Ectodermal cell (in vitro differentiated cells): ENCODE results near the gene DCAF6.

Source experiments
- H3K27ac ChIP-seq: 2 replicates; pipeline ENCODE4 v1.7.0; 2013; ENCODE audit warnings: mild to moderate bottlenecking, low read depth, low read length; ENCODE audit not compliant: insufficient read depth, poor library complexity, severe bottlenecking
- H3K27me3 ChIP-seq: 2 replicates; pipeline ENCODE4 v1.7.0; 2013; ENCODE audit warnings: mild to moderate bottlenecking, low read length; ENCODE audit not compliant: insufficient read depth, control insufficient read depth, poor library complexity, severe bottlenecking
- H3K36me3 ChIP-seq: one replicate; pipeline ENCODE4 v1.7.0; 2013; ENCODE audit warnings: low read length; ENCODE audit not compliant: control insufficient read depth, insufficient read depth
- H3K4me1 ChIP-seq: one replicate; pipeline ENCODE4 v1.7.0; 2013; ENCODE audit warnings: low read length; ENCODE audit not compliant: control insufficient read depth, insufficient read depth
- H3K4me3 ChIP-seq: 2 replicates; pipeline ENCODE4 v1.7.0; 2013; ENCODE audit warnings: low read depth, low read length, control low read depth; ENCODE audit not compliant: insufficient read depth
- H3K9me3 ChIP-seq: 2 replicates; pipeline ENCODE4 v1.7.0; 2013; ENCODE audit warnings: mild to moderate bottlenecking, low read length, moderate library complexity; ENCODE audit not compliant: control insufficient read depth
- WGBS, 2 experiments: methylation state at CpG; one replicate each; pipeline ENCODE4 v1.1.7; 2013; ENCODE audit warnings: missing lambda C conversion rate in 2 of 2; 5-methylcytosine and 5-hydroxymethylcytosine counted together

Gene DCAF6

DNA sequence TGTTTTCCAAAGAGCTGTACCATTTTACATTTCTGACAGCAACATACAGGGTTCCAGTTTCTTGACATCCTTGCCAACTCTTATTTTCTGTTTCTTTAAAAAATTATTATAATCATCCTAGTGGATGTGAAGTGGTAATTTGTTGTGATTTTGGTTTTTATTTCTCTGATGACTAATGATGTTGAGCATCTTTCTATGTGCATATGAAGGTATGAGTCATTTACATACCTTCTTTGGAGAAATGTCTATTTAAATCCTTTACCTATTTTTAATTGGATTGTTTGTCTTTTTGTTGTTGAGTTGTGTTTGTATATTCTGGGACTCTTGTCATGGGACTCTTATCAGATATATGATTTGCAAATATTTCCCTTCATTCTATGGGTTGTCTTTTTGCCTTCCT lies 21.2 kb downstream of the DCAF6 start:
- no peak overlapping the region for H3K27ac ChIP-seq
- H3K4me1 ChIP-seq, result no peaks in the 10 kb centered on the region
- peaks cover 8% of the 10 kb centered on the region for H3K36me3 ChIP-seq
- no peaks in the 10 kb centered on the region for H3K27me3 ChIP-seq
- H3K4me3 ChIP-seq, result no peak overlapping the region
- H3K9me3 ChIP-seq, result no peaks in the 10 kb centered on the region

DNA sequence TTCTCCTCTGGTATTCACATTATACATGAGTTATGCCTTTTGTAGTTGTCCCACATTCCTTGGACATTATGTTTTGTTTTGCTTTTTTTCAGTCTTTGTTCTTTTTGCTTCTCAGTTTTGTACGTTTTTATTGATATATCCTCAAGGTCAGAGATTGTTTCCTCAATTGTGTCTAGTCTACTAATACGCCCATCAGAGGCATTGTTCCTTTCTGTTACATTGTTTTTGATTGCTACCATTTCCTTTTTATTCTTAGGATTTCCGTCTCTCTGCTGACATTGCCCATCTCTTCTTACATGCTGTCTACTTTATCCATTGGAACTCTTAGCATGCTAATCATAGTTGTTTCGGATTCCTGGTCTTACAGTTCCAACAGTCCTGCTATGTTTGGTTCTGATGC lies 28.2 kb downstream of the DCAF6 start:
- Histone ChIP-seq H3K4me1 (no peaks in the 10 kb centered on the region), H3K9me3 (no peaks in the 10 kb centered on the region), H3K27ac (no peak overlapping the region), H3K36me3 (peaks cover 6% of the 10 kb centered on the region), H3K4me3 (no peak overlapping the region), H3K27me3 (no peaks in the 10 kb centered on the region)
- 91 to 95% methylated on average over 4 of the region's 4 CpGs for WGBS, 2 experiments

DNA sequence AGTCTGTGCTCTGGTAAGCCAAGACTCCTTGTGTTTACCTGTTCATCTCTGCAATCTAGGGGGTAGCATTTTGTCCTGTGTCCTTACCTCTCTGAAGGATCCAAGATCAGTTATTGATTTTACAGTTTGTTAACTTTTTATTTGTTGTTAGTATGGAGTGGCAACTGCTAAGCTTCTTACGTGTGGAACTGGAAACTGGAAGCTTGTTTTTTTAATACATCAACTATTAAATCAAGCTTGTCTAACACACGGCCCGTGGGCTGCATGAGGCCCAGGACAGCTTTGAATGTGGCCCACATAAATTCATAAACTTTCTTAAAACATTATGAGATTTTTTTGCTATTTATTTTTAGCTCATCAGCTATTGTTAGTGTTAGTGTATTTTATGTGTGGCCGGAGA lies 29.6 kb downstream of the DCAF6 start:
- no peak overlapping the region for H3K4me3 ChIP-seq

DNA sequence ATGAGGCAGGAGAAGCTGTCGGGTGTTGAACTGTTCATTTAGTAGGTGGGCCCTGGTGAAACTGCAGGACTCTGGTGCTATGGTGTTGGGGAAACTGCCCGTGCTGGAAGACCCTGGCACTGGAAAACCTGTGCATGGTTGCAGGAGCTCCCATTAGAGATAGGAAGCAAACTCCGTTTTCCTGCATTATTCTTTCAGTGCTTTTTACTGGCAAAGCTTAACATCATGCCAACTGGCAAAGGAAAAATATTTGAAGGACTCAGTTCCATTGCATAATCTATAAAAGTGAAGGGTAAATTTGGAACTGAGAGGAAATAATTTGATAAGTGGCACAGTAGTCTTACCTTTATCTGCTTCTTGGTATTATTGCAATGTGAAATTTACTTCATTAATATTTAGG lies 32.1 kb downstream of the DCAF6 start:
- Histone ChIP-seq H3K4me1 (no peaks in the 10 kb centered on the region), H3K27ac (no peak overlapping the region), H3K36me3 (peaks cover 6% of the 10 kb centered on the region), H3K9me3 (no peaks in the 10 kb centered on the region), H3K27me3 (no peaks in the 10 kb centered on the region), H3K4me3 (no peak overlapping the region)
- WGBS, 2 experiments, result 95 to 96% methylated on average over 3 of the region's 3 CpGs

More for the DNA sequence above, 29.6 kb downstream of the DCAF6 start:
- Histone ChIP-seq H3K36me3 (peaks cover 6% of the 10 kb centered on the region), H3K9me3 (no peaks in the 10 kb centered on the region), H3K4me1 (no peaks in the 10 kb centered on the region), H3K27me3 (no peaks in the 10 kb centered on the region), H3K27ac (no peak overlapping the region)
- WGBS, 2 experiments, result 96 to 100% methylated on average over 3 to 4 of the region's 4 CpGs

DNA sequence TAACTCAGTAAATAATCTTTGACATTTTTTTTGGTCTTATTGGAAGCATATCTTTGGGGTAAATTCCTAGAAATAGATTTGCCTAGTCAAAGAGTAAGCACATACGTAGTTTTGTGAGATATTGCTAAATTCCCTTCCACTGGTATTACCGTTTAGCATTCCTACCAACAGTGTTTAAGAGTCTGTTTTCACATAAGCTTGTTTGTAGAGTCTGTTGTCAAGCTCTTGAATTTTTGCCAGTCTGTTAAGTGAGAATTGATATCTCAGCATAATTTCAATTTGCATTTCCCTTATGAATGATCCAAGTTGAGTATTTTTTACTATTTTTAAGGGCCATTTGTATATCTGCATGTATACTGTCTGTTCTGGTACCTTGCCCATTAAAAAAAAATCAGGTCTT lies 37.3 kb downstream of the DCAF6 start:
- Histone ChIP-seq H3K9me3 (no peaks in the 10 kb centered on the region), H3K4me3 (no peak overlapping the region), H3K27ac (no peak overlapping the region), H3K27me3 (no peaks in the 10 kb centered on the region), H3K4me1 (no peaks in the 10 kb centered on the region), H3K36me3 (peaks cover 12% of the 10 kb centered on the region)
- WGBS, 2 experiments, result 95 to 100% methylated on average over 2 of the region's 2 CpGs

DNA sequence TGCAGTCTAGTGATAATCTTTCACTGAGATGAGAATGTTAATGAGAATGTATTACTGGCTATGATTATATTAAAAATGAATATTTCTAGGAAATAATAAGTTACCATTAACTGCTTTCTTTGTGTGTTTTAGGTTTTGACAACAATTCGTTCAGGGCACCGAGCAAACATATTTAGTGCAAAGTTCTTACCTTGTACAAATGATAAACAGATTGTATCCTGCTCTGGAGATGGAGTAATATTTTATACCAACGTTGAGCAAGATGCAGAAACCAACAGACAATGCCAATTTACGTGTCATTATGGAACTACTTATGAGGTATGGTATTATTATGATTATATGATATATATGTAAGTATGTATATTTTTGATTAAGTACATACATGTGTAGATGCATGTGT lies 38.2 kb downstream of the DCAF6 start:
- Histone ChIP-seq H3K4me3 (no peak overlapping the region), H3K9me3 (no peaks in the 10 kb centered on the region), H3K4me1 (no peaks in the 10 kb centered on the region), H3K27ac (no peak overlapping the region), H3K27me3 (no peaks in the 10 kb centered on the region), H3K36me3 (peaks cover 12% of the 10 kb centered on the region)
- WGBS, 2 experiments, result 100% methylated on average over 3 to 4 of the region's 4 CpGs

DNA sequence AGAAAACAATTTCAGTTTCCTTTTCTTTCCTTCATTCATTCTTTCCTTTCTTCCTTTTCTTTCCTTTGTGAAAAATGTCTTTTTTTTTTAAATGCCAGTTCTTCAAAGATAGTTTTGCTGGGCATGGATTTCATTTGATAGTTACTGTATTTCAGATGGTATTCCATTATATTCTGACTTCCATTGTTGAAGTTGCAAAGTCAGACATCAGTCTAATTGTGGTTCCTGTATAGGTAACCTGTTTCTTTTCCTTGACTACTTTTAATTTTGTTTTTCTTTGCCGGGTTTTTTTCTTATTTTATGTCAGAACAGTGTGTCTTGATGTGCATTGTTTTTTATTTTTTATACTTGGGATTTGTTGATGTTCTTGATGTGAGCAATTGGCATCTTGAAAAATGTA lies 40.8 kb downstream of the DCAF6 start:
- Histone ChIP-seq H3K4me1 (no peaks in the 10 kb centered on the region), H3K4me3 (no peak overlapping the region), H3K36me3 (peaks cover 19% of the 10 kb centered on the region), H3K27me3 (no peaks in the 10 kb centered on the region), H3K9me3 (no peaks in the 10 kb centered on the region), H3K27ac (no peak overlapping the region)
- 80 to 83% methylated on average over 1 of the region's 1 CpG for WGBS, 2 experiments

DNA sequence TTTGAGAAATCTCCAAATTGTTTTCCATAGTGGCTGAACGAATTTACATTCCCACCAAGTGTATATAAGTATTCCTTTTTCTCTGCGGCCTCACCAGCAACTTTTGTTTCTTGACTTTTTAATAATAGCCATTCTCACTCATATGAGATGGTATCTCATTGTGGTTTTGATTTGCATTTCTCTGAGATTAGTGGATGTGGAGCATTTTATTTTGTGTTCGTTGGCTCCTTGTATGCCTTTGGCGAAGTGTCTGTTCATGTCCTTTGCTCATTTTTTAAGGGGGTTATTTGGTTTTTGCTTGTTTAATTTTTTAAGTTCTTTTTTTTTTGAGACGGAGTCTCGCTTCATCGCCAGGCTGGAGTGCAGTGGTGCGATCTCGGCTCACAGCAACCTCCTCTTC lies 45.5 kb downstream of the DCAF6 start:
- Histone ChIP-seq H3K9me3 (no peaks in the 10 kb centered on the region), H3K27ac (no peak overlapping the region), H3K36me3 (peaks cover 7% of the 10 kb centered on the region), H3K27me3 (no peaks in the 10 kb centered on the region), H3K4me3 (no peak overlapping the region), H3K4me1 (no peaks in the 10 kb centered on the region)
- WGBS, 2 experiments, result 95 to 96% methylated on average over 8 to 9 of the region's 9 CpGs

DNA sequence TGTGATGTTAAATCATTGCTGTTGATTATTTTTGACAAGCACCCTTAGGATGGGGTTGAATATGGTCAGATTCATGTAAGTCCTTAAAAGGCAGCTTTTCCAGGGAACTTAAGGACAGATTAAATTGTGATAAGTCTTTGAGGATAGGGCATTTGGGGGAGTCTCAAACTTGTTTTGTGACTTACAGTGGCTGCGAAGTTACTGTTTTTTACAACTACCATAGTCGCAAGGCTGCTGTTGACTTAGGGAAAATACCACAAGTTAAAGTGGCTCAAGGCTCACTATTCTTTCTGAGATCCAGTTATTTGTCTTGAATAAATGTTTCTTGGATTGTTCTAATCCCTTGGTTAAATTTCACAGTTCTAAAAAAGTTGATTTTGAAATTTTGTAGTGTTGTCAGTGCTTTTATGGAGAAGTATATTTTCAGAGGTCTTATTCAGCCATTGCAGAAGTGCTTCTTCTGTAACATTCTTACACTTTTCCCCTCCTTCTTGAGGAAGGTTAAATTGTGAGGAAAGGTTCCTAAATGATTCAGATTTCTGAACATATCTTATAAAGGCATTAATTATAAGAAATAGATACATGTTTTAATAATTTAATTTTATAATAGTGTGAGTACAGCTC lies 47.4 kb downstream of the DCAF6 start:
- WGBS, 2 experiments, result 93 to 94% methylated on average over 2 of the region's 2 CpGs
- Histone ChIP-seq H3K36me3 (peaks cover 7% of the 10 kb centered on the region), H3K9me3 (no peaks in the 10 kb centered on the region), H3K4me3 (no peak overlapping the region), H3K27me3 (no peaks in the 10 kb centered on the region), H3K4me1 (no peaks in the 10 kb centered on the region), H3K27ac (no peak overlapping the region)

DNA sequence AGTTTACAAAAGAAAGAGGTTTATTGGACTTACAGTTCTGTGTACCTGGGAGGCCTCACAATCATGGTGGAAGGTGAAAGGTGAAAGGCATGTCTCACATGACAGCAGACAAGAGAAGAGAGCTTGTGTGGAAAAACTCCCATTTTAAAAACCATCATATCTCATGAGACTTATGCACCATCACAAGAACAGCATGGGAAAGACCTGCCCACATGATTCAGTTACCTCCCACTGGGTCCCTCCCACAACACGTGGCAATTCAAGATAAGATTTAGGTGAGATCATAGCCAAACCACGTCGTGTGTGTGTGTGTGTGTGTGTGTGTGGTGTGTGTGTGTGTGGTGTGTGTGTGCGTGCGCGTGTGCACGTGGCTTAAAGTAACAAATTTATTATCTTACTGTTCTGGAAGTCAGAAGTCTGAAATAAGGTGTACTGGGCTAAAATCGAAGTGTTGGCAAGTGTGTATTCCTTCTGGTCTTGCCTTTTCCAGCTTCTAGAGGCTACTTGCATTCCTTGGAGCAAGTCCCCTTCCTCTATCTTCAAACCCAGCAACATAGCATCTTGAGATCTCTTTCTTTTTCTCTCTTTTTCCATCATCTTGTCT lies 48.5 kb downstream of the DCAF6 start:
- Histone ChIP-seq H3K4me1 (no peaks in the 10 kb centered on the region), H3K36me3 (peaks cover 7% of the 10 kb centered on the region), H3K9me3 (no peaks in the 10 kb centered on the region), H3K27ac (no peak overlapping the region), H3K4me3 (no peak overlapping the region), H3K27me3 (no peaks in the 10 kb centered on the region)
- WGBS, 2 experiments, result 87 to 92% methylated on average over 8 of the region's 8 CpGs
